PC-9 (cell line): ENCODE measurements around the gene GSTA1. TPM values are rescaled to one million over a fixed set of nuclear protein-coding genes. Genes with fewer than 3 reads are reported as not detected.

Source experiments
- BruUV-seq: library from RNA; stranded (reverse); fragments of 400-500 nt; replicated peaks from 2 replicates; lab custom pipeline; 2021; lab: Mats Ljungman, UMichigan
- CTCF ChIA-PET: fragments of 300-600 bp; sonication (Branson Sonifier 250); formaldehyde crosslinking; loops from one replicate; lab custom pipeline; 2022; ENCODE audit warnings: antibody characterized with exemption; lab: Charles Lee
- POLR2A ChIA-PET: fragments of 300-600 bp; sonication (Branson Sonifier 250); formaldehyde crosslinking; loops from one replicate; lab custom pipeline; 2022; ENCODE audit warnings: antibody characterized with exemption; ENCODE audit not compliant: unreplicated experiment; lab: Charles Lee
- DNase-seq, 2 experiments: peaks; one replicate each; pipeline versions ENCODE4 v3.0.0 to v3.0.0-alpha.2; 2015 to 2022; ENCODE audit warnings: mixed read lengths in 1 of 2
- H2AFZ ChIP-seq: fragments of 200-600 bp; sonication (generic); 2 replicates; pipeline ENCODE4 v1.8.1; 2017; ENCODE audit warnings: antibody characterized with exemption
- H3F3A ChIP-seq: fragments of 200-600 bp; sonication (generic); 2 replicates; pipeline ENCODE4 v1.8.1; 2017; ENCODE audit warnings: antibody characterized with exemption, mild to moderate bottlenecking, low read depth; ENCODE audit not compliant: insufficient read depth
- H3K27ac ChIP-seq: fragments of 200-600 bp; sonication (generic); 2 replicates; pipeline ENCODE4 v1.6.1; 2016; ENCODE audit warnings: mixed run types
- H3K27me3 ChIP-seq: fragments of 200-600 bp; sonication (generic); 2 replicates; pipeline ENCODE4 v1.6.1; 2016; ENCODE audit warnings: low read depth, mixed run types; ENCODE audit not compliant: insufficient read depth
- H3K36me3 ChIP-seq: fragments of 200-600 bp; sonication (generic); 2 replicates; pipeline ENCODE4 v1.6.1; 2016; ENCODE audit warnings: low read depth, mixed run types
- H3K4me1 ChIP-seq: fragments of 200-600 bp; sonication (generic); replicated peaks from 2 replicates; pipeline ENCODE4 v1.6.1; 2016; ENCODE audit warnings: mixed run types; ENCODE audit not compliant: insufficient read depth
- H3K4me2 ChIP-seq: fragments of 200-600 bp; sonication (generic); 2 replicates; pipeline ENCODE4 v1.6.1; 2017; ENCODE audit warnings: mixed run types
- H3K4me3 ChIP-seq: fragments of 200-600 bp; sonication (generic); 2 replicates; pipeline ENCODE4 v1.6.1; 2016; ENCODE audit warnings: mixed run types
- H3K79me2 ChIP-seq: fragments of 200-600 bp; sonication (generic); 2 replicates; pipeline ENCODE4 v1.6.1; 2017; ENCODE audit warnings: low read depth, mixed run types
- H3K9me2 ChIP-seq: fragments of 200-600 bp; sonication (generic); 2 replicates; pipeline ENCODE4 v1.8.1; 2017; ENCODE audit warnings: mild to moderate bottlenecking; ENCODE audit not compliant: insufficient read depth
- H3K9me3 ChIP-seq: fragments of 200-600 bp; sonication (generic); 2 replicates; pipeline ENCODE4 v1.8.1; 2016; ENCODE audit warnings: low read depth; ENCODE audit not compliant: insufficient read depth
- H4K20me1 ChIP-seq: fragments of 200-600 bp; sonication (generic); 2 replicates; pipeline ENCODE4 v1.8.1; 2017; ENCODE audit not compliant: insufficient read depth
- CTCF ChIP-seq: fragments of 200-600 bp; sonication (generic); conservative IDR thresholded peaks from 2 replicates; pipeline ENCODE4 v1.6.1; 2017; ENCODE audit warnings: mixed run types, antibody characterized with exemption, mild to moderate bottlenecking, moderate library complexity
- EZH2 ChIP-seq: fragments of 200-600 bp; sonication (generic); IDR thresholded peaks from 2 replicates; pipeline ENCODE4 v1.8.0; 2017; ENCODE audit warnings: antibody characterized with exemption, low read depth
- intact Hi-C: fragments of 100-400 bp; cut with micrococcal nuclease; formaldehyde crosslinking; loops from one replicate; pipeline ENCODE4 v1.10.0; 2022; ENCODE audit not compliant: unreplicated experiment
- total RNA-seq: library from RNA; stranded (reverse); gene quantifications from 2 replicates; pipeline ENCODE4 v1.2.3, GENCODE V29; 2021

Gene GSTA1
- total RNA-seq, 1 experiment from 2014 or later = not detected

GRCh38 chr6:52746213-52746612, 57.4 kb downstream of the GSTA1 start:
- H4K20me1 ChIP-seq = no peaks in the 10 kb centered on the region
- POLR2A ChIA-PET = no interaction called here
- H3F3A ChIP-seq = no peaks in the 10 kb centered on the region
- BruUV-seq = no TSS peak
- no peaks in the 10 kb centered on the region for H3K4me1 ChIP-seq
- H3K36me3 ChIP-seq = no peaks in the 10 kb centered on the region
- no peaks in the 10 kb centered on the region for H3K9me2 ChIP-seq
- no peaks in the 10 kb centered on the region for H3K27me3 ChIP-seq
- H3K79me2 ChIP-seq = no peaks in the 10 kb centered on the region
- no peak for DNase-seq
- intact Hi-C loops = no loop called here
- no peak overlapping the region for H3K4me2 ChIP-seq
- H3K4me3 ChIP-seq = no peak overlapping the region
- CTCF ChIA-PET = no interaction called here
- TF ChIP-seq CTCF (no peak), EZH2 (no peak)
- H3K27ac ChIP-seq = no peak overlapping the region
- no peaks in the 10 kb centered on the region for H3K9me3 ChIP-seq
- H2AFZ ChIP-seq = no peak overlapping the region

- no peaks in the 10 kb centered on the region for H3F3A ChIP-seq
- no peak for DNase-seq
- no peaks in the 10 kb centered on the region for H3K27me3 ChIP-seq
- no peak overlapping the region for H2AFZ ChIP-seq
- H3K36me3 ChIP-seq = no peaks in the 10 kb centered on the region
- no peaks in the 10 kb centered on the region for H3K9me2 ChIP-seq
- no peaks in the 10 kb centered on the region for H3K79me2 ChIP-seq
- no peak overlapping the region for H3K4me2 ChIP-seq
- H3K27ac ChIP-seq = no peak overlapping the region
- intact Hi-C loops = no loop called here
- H3K4me1 ChIP-seq = no peaks in the 10 kb centered on the region
- no peaks in the 10 kb centered on the region for H3K9me3 ChIP-seq
- H3K4me3 ChIP-seq = no peak overlapping the region
- BruUV-seq = no TSS peak
- ChIA-PET CTCF (no interaction called here), POLR2A (no interaction called here)
- TF ChIP-seq EZH2 = no peak
- TF ChIP-seq CTCF = no peak
- H4K20me1 ChIP-seq = no peaks in the 10 kb centered on the region
Measured at GRCh38 chr6:52745764-52746201, 57.8 kb downstream of the GSTA1 start.

GRCh38 chr6:52741872-52742271, 61.7 kb downstream of the GSTA1 start:
- H3K4me3 ChIP-seq = no peak overlapping the region
- ChIA-PET CTCF (no interaction called here), POLR2A (no interaction called here)
- no peak for DNase-seq
- no TSS peak for BruUV-seq
- no peaks in the 10 kb centered on the region for H3K27me3 ChIP-seq
- intact Hi-C loops = no loop called here
- H3F3A ChIP-seq = no peaks in the 10 kb centered on the region
- TF ChIP-seq CTCF (no peak), EZH2 (no peak)
- H3K36me3 ChIP-seq = no peaks in the 10 kb centered on the region
- no peak overlapping the region for H3K27ac ChIP-seq
- H3K4me2 ChIP-seq = no peak overlapping the region
- no peaks in the 10 kb centered on the region for H4K20me1 ChIP-seq
- H3K9me3 ChIP-seq = no peaks in the 10 kb centered on the region
- H3K4me1 ChIP-seq = no peaks in the 10 kb centered on the region
- H3K79me2 ChIP-seq = no peaks in the 10 kb centered on the region
- no peak overlapping the region for H2AFZ ChIP-seq
- H3K9me2 ChIP-seq = no peaks in the 10 kb centered on the region

Other genes with a start within 250 kb of the GSTA1 start
- gene TRAM2, start 226.8 kb downstream of the GSTA1 start, total RNA-seq = 28.1 and 40.9 TPM in 2 replicates
- 48.9 and 75.2 TPM in 2 replicates for gene TMEM14A, start 132.7 kb downstream of the GSTA1 start, total RNA-seq
- gene GSTA2, start 40.3 kb downstream of the GSTA1 start, total RNA-seq = not detected in 2 replicates
- not detected in 2 replicates for gene GSTA5, start 37.0 kb upstream of the GSTA1 start, total RNA-seq
- not detected in 2 replicates for gene GSTA3, start 105.9 kb upstream of the GSTA1 start, total RNA-seq
- gene GSTA4, start 191.5 kb upstream of the GSTA1 start, total RNA-seq = 2.5 and 3.4 TPM in 2 replicates